ENCODE results near the gene RDH5. TPM values are rescaled to one million over a fixed set of nuclear protein-coding genes. Genes with fewer than 3 reads are reported as not detected.

Gene RDH5, protein sequence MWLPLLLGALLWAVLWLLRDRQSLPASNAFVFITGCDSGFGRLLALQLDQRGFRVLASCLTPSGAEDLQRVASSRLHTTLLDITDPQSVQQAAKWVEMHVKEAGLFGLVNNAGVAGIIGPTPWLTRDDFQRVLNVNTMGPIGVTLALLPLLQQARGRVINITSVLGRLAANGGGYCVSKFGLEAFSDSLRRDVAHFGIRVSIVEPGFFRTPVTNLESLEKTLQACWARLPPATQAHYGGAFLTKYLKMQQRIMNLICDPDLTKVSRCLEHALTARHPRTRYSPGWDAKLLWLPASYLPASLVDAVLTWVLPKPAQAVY
- total RNA-seq = 11.9 and 17.7 TPM in 2 replicates

DNA sequence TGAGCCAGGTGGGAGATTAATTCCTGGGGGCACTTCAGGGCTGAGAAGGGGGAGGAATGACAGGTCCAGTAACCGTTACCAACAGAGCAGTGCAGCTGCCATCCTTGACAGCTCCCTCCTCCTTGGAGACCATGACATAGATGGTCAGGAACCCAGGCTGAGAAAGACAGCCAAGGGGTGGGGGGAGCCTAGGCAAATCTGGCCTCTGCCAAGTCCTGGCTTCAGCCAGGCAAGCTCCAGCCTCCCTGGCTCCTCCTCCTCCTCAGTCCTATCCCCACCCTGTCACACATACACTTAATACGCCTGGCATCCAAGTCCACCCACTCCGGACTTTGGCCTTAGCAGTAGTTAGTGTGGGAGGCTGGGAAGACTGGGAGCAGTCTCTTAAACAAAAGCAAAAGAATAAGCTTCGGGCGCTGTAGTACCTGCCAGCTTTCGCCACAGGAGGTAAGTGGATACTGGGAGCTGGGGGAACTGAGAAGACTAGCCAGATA, at the start of gene RDH5:
Gene RDH5 (plus strand): TSS at position 323 of the 494 bp plus-strand sequence. CDS start 792 bp downstream, outside the sequence.

DNA sequence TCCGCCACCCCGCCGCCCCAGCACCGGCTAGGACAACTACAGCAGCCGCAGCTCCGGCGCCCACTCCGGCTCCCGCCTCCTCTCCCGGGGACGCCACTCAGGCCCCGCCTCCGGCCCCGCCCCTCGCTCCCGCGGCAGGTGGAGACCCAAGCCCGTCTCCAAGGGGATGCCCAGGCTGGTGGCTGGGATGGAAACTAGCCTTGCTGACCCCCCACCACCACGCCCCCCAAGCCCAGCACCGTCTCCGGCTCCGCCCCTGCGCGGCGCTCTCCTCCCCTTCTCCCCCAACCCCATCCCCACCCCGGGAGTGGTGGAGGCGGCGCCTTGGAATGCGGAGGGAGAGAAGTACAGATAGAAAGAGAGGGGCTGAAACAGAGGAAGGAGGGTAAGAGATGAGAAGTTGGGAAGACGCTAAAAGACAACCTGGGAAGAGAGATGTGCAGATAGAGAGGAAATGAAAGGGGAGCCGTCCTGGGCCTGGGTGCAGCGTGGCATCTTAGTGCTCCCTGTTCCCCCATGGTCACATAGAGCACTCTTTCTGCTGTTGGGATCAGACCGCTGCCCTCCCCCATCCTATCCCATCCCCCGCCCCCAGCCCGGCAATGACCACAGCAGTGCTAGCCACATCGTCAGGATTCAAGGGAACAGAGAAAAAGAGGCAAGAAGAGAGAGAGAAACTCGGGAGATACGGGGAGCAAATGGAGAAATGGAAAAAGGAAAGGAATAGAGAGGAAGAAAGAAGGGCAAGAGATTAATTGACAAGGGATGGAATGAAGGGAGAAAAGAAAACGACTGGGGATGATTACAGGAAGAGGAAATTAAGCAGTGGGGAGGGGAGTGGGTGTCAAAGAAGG, 12.1 kb upstream of the RDH5 start, which contains the start of gene ITGA7:
Gene ITGA7 (minus strand): TSS at position 64 of the 854 bp plus-strand sequence. CDS start 222 bp downstream, outside the sequence.

DNA sequence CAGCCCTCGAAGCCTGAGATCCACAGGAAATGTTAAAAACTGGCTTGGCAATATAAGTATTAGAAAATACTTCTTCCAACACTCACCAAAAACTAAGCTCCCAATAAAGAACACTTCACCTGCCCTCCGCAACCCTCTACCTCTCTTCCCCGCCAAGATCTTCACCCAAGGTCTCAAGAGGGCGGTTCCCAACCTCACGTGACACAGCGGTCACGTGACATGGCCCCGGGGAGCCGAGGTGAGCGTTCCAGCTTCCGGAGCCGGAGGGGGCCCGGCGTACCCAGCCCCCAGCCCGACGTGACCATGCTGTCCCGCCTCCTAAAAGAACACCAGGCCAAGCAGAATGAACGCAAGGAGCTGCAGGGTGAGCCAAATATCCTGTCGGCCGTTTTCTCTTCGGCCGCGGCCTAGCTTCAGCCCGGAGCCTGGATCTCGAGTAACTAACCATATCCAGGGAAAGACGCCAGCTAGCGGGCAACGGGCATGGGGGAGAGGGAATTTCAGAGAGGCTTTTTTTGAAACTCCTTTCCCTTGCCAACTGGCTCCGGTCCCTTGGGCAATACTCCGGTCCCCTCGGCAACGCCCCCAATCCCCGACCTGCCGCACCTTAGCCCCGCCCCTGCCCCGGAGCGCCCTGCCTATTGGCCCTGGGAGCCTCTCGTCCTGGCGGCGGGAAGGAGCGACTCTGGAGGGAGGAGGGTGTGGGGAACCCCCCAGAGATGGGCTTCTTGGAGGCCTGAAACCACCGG, 4.2 kb upstream of the RDH5 start, which contains the start of gene BLOC1S1:
Gene BLOC1S1 (plus strand): TSS at position 214 of the 749 bp plus-strand sequence. CDS start 6 bp downstream, at position 220.

DNA sequence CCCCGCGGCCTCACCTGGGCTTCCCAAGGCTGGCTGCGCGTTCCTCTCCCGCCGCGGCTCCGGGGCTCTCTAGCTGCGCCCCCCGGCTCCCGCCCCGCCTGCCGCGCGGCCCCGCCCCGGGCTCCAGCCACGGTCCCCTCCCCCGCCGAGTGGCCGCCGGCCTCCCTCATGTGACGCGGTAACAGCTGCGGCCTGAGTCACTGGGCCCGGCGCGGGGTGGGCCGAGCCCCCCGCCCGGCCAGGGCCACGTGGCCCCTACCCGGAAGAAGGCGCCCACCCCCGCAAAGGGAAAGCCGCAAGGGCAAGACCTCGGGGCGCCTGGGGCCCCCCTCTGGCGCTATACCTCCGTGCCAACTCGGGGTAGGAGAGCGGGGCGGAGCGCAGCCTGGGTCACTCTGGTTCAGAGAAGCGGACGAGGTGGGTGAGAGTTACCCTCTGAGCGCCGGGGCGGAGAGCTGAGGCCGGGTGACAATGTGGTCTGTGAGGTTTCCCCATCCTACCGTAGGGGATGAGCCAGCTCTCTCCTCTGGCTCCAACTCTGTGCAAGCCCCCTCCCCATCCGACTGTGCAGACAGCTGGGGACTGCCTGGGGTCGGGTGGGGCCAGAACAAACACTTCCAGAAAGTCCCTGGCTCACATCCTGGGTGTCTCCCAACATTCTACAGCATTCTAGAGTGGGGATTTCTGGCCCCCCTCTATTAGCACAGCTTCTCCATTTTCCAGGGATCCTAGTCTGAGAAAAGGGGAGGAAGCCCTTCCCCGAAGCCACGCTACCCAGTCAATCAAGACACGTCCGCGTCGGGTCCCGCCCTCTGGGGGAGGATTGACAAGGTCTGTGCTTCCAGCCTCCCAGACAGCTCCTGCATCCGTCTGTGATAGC, 9.0 kb downstream of the RDH5 start, which contains the start of gene CD63:
Gene CD63 (minus strand): TSS at position 71 of the 880 bp plus-strand sequence. CDS start 668 bp downstream, outside the sequence.

DNA sequence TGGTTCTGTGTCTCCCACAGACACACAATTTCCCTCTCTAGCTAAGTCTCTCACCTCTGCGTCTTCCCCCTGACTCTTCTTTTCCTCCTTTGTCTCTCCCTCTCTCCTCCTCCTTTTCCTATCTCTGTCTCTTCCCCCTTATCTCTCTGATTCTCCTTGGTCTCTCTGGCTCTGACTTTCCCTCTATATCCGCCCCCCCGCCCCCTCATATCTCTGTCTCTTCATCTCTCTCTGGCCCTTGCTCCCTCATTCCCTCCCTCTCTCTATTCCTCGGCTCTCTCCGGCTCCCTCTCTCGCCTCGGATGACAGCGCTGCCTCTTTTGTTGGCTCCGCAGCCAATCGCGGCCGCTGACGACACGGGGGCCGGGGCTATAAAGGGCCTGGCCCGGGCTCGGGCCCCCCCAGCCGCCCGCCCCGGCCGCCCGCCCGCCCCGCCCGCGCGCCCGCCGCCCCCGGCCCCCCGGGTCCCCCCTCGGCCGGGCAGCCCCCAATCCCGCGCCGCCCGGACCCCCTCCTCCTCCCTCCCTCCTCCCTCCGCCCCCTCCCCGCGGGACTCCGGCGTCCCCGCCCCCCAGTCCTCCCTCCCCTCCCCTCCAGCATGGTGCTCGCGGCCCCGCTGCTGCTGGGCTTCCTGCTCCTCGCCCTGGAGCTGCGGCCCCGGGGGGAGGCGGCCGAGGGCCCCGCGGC, 22.7 kb downstream of the RDH5 start, which contains the start of gene GDF11:
Gene GDF11 (plus strand): TSS at position 404 of the 687 bp plus-strand sequence. CDS start 195 bp downstream, at position 599.

Other genes starting within 250 kb of the RDH5 start
- not detected in 2 replicates for gene OR6C68, start 228.0 kb upstream of the RDH5 start, total RNA-seq
- gene OR6C4, start 170.8 kb upstream of the RDH5 start, total RNA-seq = not detected in 2 replicates
- gene OR2AP1, start 147.9 kb upstream of the RDH5 start, total RNA-seq = not detected in 2 replicates
- gene OR10P1, start 83.5 kb upstream of the RDH5 start, total RNA-seq = not detected in 2 replicates
- 26.6 and 47.0 TPM in 2 replicates for gene ITGA7, start 12.5 kb upstream of the RDH5 start, total RNA-seq
- gene BLOC1S1, start 4.3 kb upstream of the RDH5 start, total RNA-seq = 89.5 and 92.5 TPM in 2 replicates
- 2,861 and 3,471 TPM in 2 replicates for gene CD63, start 8.6 kb downstream of the RDH5 start, total RNA-seq
- gene GDF11, start 22.7 kb downstream of the RDH5 start, total RNA-seq = 3.9 and 6.6 TPM in 2 replicates
- gene SARNP, start 97.3 kb downstream of the RDH5 start, total RNA-seq = 101 and 113 TPM in 2 replicates
- 21.9 and 26.2 TPM in 2 replicates for gene ORMDL2, start 97.6 kb downstream of the RDH5 start, total RNA-seq
- gene DNAJC14, start 109.2 kb downstream of the RDH5 start, total RNA-seq = 70.1 and 78.6 TPM in 2 replicates
- 2.7 and 5.2 TPM in 2 replicates for gene MMP19, start 122.5 kb downstream of the RDH5 start, total RNA-seq
- 24.9 and 32.4 TPM in 2 replicates for gene PYM1, start 207.5 kb downstream of the RDH5 start, total RNA-seq
- gene DGKA, start 210.8 kb downstream of the RDH5 start, total RNA-seq = 29.8 and 32.7 TPM in 2 replicates
- gene PMEL, start 245.6 kb downstream of the RDH5 start, total RNA-seq = 0.22 and 1.5 TPM in 2 replicates
- 12.2 and 28.4 TPM in 2 replicates for gene CDK2, start 246.4 kb downstream of the RDH5 start, total RNA-seq